ENCODE results near the gene NDRG2.
A peak's percentile ranks its signal among the peaks of the same experiment; 100 is the strongest.
"Not testable (repeated sequence)": the region's sequence is repeated elsewhere in the genome, so short reads cannot be mapped to it uniquely, and the experiment has no call there.

NDRG2 gene

GRCh38 chr14:20989471-20989786 is 35.4 kb downstream of the NDRG2 start:
- no peak for TF ChIP-seq CTCF (conservative IDR thresholded peaks at IDR 0.05; ENCODE audit: low read depth, low read length)
- H4K20me1 ChIP-seq (ENCODE audit: insufficient read depth), result no peaks in the 10 kb centered on the region
- peak overlapping the region; percentile 47; the same call in 1 of the 2 replicates for H2AFZ ChIP-seq (ENCODE audit: low read depth)
- H3K4me3 ChIP-seq (IDR thresholded peaks at IDR 0.05; ENCODE audit: insufficient read depth, low read depth, low read length), result no peak overlapping the region
- H3K27me3 ChIP-seq (ENCODE audit: insufficient read depth, low read depth), result no peaks in the 10 kb centered on the region
- peak overlapping the region; percentile 63 for H3K4me2 ChIP-seq
- no peak overlapping the region for H3K9ac ChIP-seq
- H3K27ac ChIP-seq, result peak overlapping the region; percentile 33; the same call in 1 of the 2 replicates
- no peaks in the 10 kb centered on the region for H3K36me3 ChIP-seq (ENCODE audit: insufficient read depth)
- H3K79me2 ChIP-seq (ENCODE audit: insufficient read depth, low read depth), result peaks cover 17% of the 10 kb centered on the region
- peaks cover 19% of the 10 kb centered on the region for H3K4me1 ChIP-seq (ENCODE audit: low read depth, poor library complexity, severe bottlenecking)

- peaks cover 17% of the 10 kb centered on the region for H3K79me2 ChIP-seq (ENCODE audit: insufficient read depth, low read depth)
- peak overlapping the region; percentile 63 for H3K4me2 ChIP-seq
- H3K9ac ChIP-seq, result no peak overlapping the region
- H4K20me1 ChIP-seq (ENCODE audit: insufficient read depth), result no peaks in the 10 kb centered on the region
- peaks cover 19% of the 10 kb centered on the region for H3K4me1 ChIP-seq (ENCODE audit: low read depth, poor library complexity, severe bottlenecking)
- H3K36me3 ChIP-seq (ENCODE audit: insufficient read depth), result no peaks in the 10 kb centered on the region
- H3K27ac ChIP-seq, result peak overlapping the region; percentile 33; the same call in 1 of the 2 replicates
- H3K27me3 ChIP-seq (ENCODE audit: insufficient read depth, low read depth), result no peaks in the 10 kb centered on the region
- peak overlapping the region; percentile 47; the same call in 1 of the 2 replicates for H2AFZ ChIP-seq (ENCODE audit: low read depth)
- no peak overlapping the region for H3K4me3 ChIP-seq (IDR thresholded peaks at IDR 0.05; ENCODE audit: insufficient read depth, low read depth, low read length)
- no peak for TF ChIP-seq CTCF (conservative IDR thresholded peaks at IDR 0.05; ENCODE audit: low read depth, low read length)
Measured at GRCh38 chr14:20988717-20989470, 36.0 kb downstream of the NDRG2 start.

- Histone ChIP-seq H3K4me3 (IDR thresholded peaks at IDR 0.05; ENCODE audit: insufficient read depth, low read depth, low read length) (no peak overlapping the region), H3K4me1 (ENCODE audit: low read depth, poor library complexity, severe bottlenecking) (peaks cover 16% of the 10 kb centered on the region), H3K36me3 (ENCODE audit: insufficient read depth) (no peaks in the 10 kb centered on the region), H3K27ac (no peak overlapping the region), H3K79me2 (ENCODE audit: insufficient read depth, low read depth) (peaks cover 17% of the 10 kb centered on the region), H3K27me3 (ENCODE audit: insufficient read depth, low read depth) (no peaks in the 10 kb centered on the region), H2AFZ (ENCODE audit: low read depth) (no peak overlapping the region), H3K4me2 (no peak overlapping the region), H3K9ac (no peak overlapping the region), H4K20me1 (ENCODE audit: insufficient read depth) (no peaks in the 10 kb centered on the region)
- TF ChIP-seq CTCF (conservative IDR thresholded peaks at IDR 0.05; ENCODE audit: low read depth, low read length), result no peak
Measured at GRCh38 chr14:20986811-20987210, 38.0 kb downstream of the NDRG2 start.

GRCh38 chr14:20985650-20986049 is 39.2 kb downstream of the NDRG2 start:
- H3K4me1 ChIP-seq (ENCODE audit: low read depth, poor library complexity, severe bottlenecking); H3K27ac ChIP-seq; H3K9ac ChIP-seq; H3K79me2 ChIP-seq (ENCODE audit: insufficient read depth, low read depth); H3K4me3 ChIP-seq (IDR thresholded peaks at IDR 0.05; ENCODE audit: insufficient read depth, low read depth, low read length); H4K20me1 ChIP-seq (ENCODE audit: insufficient read depth); H2AFZ ChIP-seq (ENCODE audit: low read depth); H3K4me2 ChIP-seq; H3K36me3 ChIP-seq (ENCODE audit: insufficient read depth); H3K27me3 ChIP-seq (ENCODE audit: insufficient read depth, low read depth): not testable (repeated sequence)

- Histone ChIP-seq H3K4me1 (ENCODE audit: low read depth, poor library complexity, severe bottlenecking) (no peaks in the 10 kb centered on the region), H3K4me3 (IDR thresholded peaks at IDR 0.05; ENCODE audit: insufficient read depth, low read depth, low read length) (no peak overlapping the region), H4K20me1 (ENCODE audit: insufficient read depth) (no peaks in the 10 kb centered on the region), H3K27ac (no peak overlapping the region), H3K4me2 (no peak overlapping the region), H3K9ac (no peak overlapping the region), H2AFZ (ENCODE audit: low read depth) (no peak overlapping the region), H3K36me3 (ENCODE audit: insufficient read depth) (no peaks in the 10 kb centered on the region), H3K79me2 (ENCODE audit: insufficient read depth, low read depth) (no peaks in the 10 kb centered on the region), H3K27me3 (ENCODE audit: insufficient read depth, low read depth) (no peaks in the 10 kb centered on the region)
- no peak for TF ChIP-seq CTCF (conservative IDR thresholded peaks at IDR 0.05; ENCODE audit: low read depth, low read length)
Measured at GRCh38 chr14:20982646-20983369, 42.1 kb downstream of the NDRG2 start.

Data from KMS-11 (cell line).